ENCODE results near the gene DGLUCY.
A peak's percentile ranks its signal among the peaks of the same experiment; 100 is the strongest.
"Not testable (repeated sequence)": the region's sequence is repeated elsewhere in the genome, so short reads cannot be mapped to it uniquely, and the experiment has no call there.

DGLUCY gene

GRCh38 chr14:91139776-91140175 lies 25.9 kb downstream of the DGLUCY start:
- DNase-seq, result no peak

- DNase-seq, result peak; percentile 35
These were observed 26.8 kb downstream of the DGLUCY start for GRCh38 chr14:91140672-91141071.

- no peak for DNase-seq
These were observed 28.4 kb downstream of the DGLUCY start for GRCh38 chr14:91142214-91142668.

GRCh38 chr14:91143862-91144261 lies 30.0 kb downstream of the DGLUCY start:
- no peak for DNase-seq

- no peak for DNase-seq
These were observed 30.7 kb downstream of the DGLUCY start for GRCh38 chr14:91144425-91145145.

GRCh38 chr14:91145391-91146160 lies 31.7 kb downstream of the DGLUCY start:
- no peak for DNase-seq

GRCh38 chr14:91146661-91147060 lies 32.8 kb downstream of the DGLUCY start:
- no peak for DNase-seq

- no peak for DNase-seq
These were observed 35.6 kb downstream of the DGLUCY start for GRCh38 chr14:91149462-91149861.

GRCh38 chr14:91152499-91152898 lies 38.6 kb downstream of the DGLUCY start:
- no peak for DNase-seq

- DNase-seq, result no peak
These were observed 39.5 kb downstream of the DGLUCY start for GRCh38 chr14:91153360-91153759.

GRCh38 chr14:91154851-91155625 lies 41.2 kb downstream of the DGLUCY start:
- DNase-seq, result no peak

GRCh38 chr14:91155626-91156089 lies 41.8 kb downstream of the DGLUCY start:
- DNase-seq, result no peak

- not testable (repeated sequence) for DNase-seq
These were observed 42.3 kb downstream of the DGLUCY start for GRCh38 chr14:91156142-91156666.

GRCh38 chr14:91156877-91157276 lies 43.0 kb downstream of the DGLUCY start:
- DNase-seq, result not testable (repeated sequence)

GRCh38 chr14:91158091-91158790 lies 44.4 kb downstream of the DGLUCY start:
- no peak for DNase-seq

GRCh38 chr14:91159182-91159581 lies 45.3 kb downstream of the DGLUCY start:
- DNase-seq, result no peak

GRCh38 chr14:91159906-91160305 lies 46.0 kb downstream of the DGLUCY start:
- DNase-seq, result no peak

GRCh38 chr14:91163316-91163715 lies 49.4 kb downstream of the DGLUCY start:
- no peak for DNase-seq

- DNase-seq, result no peak
These were observed 50.8 kb downstream of the DGLUCY start for GRCh38 chr14:91164676-91165075.

- DNase-seq, result no peak
These were observed 53.5 kb downstream of the DGLUCY start for GRCh38 chr14:91167380-91167770.

GRCh38 chr14:91169951-91170350 lies 56.1 kb downstream of the DGLUCY start:
- no peak for DNase-seq

- DNase-seq, result no peak
These were observed 56.7 kb downstream of the DGLUCY start for GRCh38 chr14:91170504-91171121.
